K562 (cell line): ENCODE results near the gene HIF1A. TPM values are rescaled to one million over a fixed set of nuclear protein-coding genes. Genes with fewer than 3 reads are reported as not detected.

ENCODE experiments used
- EP300 ChIP-seq: IDR thresholded peaks from 2 replicates; pipeline ENCODE4 v1.6.1; 2012; ENCODE audit warnings: low read length, improper control_type of control experiment
- MCM3 ChIP-seq: fragments of 450-650 bp; IDR thresholded peaks from 2 replicates; pipeline ENCODE4 v1.6.1; 2016
- MEIS2 ChIP-seq: fragments of 450-650 bp; IDR thresholded peaks from 2 replicates; pipeline ENCODE4 v1.6.1; 2014; ENCODE audit warnings: mild to moderate bottlenecking; ENCODE audit not compliant: partially characterized antibody
- RCOR1 ChIP-seq, 2 experiments: IDR thresholded peaks; 2 replicates each; pipeline ENCODE4 v1.6.1; 2012; ENCODE audit warnings: low read depth in 2 of 2, low read length in 2 of 2, borderline replicate concordance in 1 of 2, improper control_type of control experiment in 1 of 2
- SIN3A ChIP-seq, 2 experiments: fragments of 150-350 bp in 1 of 2; IDR thresholded peaks; 2 replicates each; pipeline ENCODE4 v1.6.1; 2011 to 2016; ENCODE audit warnings: borderline replicate concordance in 2 of 2, low read depth in 2 of 2, low read length in 2 of 2, mild to moderate bottlenecking in 2 of 2, moderate library complexity in 2 of 2; ENCODE audit not compliant: control insufficient read depth in 1 of 2
- TAL1 ChIP-seq: fragments of 450-650 bp; IDR thresholded peaks from 2 replicates; pipeline ENCODE4 v1.6.1; 2016; ENCODE audit warnings: mild to moderate bottlenecking
- ZBTB7A ChIP-seq: IDR thresholded peaks from 2 replicates; pipeline ENCODE4 v1.6.1; 2011; ENCODE audit warnings: low read depth, mild to moderate bottlenecking, low read length, moderate library complexity, borderline replicate concordance; ENCODE audit not compliant: control insufficient read depth
- ZC3H8 ChIP-seq: fragments of 450-650 bp; IDR thresholded peaks from 2 replicates; pipeline ENCODE4 v1.6.1; 2017
- ZNF263 ChIP-seq: sonication (generic); formaldehyde crosslinking; IDR thresholded peaks from 2 replicates; pipeline ENCODE4 v1.8.0; 2022; ENCODE audit warnings: mild to moderate bottlenecking, missing genetic modification reagents, borderline replicate concordance
- polyA plus RNA-seq, 8 experiments: library from polyadenylated mRNA; depleted of rRNA in 4 of 8; stranded (reverse) in 5 of 8; unstranded in 3 of 8; fragments of >200 nt; fragmentation: Nextera tagmentation in 2 of 8; fragmentation: Illumina TruSeq in 1 of 8; extraction: Ambion mirVana in 2 of 8; extraction: Trizol in 1 of 8; gene quantifications; 2 replicates each; pipeline versions ENCODE4 v1.2.1 to v1.2.3, GENCODE V29; 2011 to 2014; ENCODE audit warnings: inconsistent platforms in 1 of 8, missing spikeins in 1 of 8
- total RNA-seq, 7 experiments: library from RNA; depleted of rRNA in 6 of 7; stranded (reverse); fragments of >200 nt in 6 of 7; fragmentation: Illumina TruSeq in 2 of 7; extraction: Trizol in 2 of 7; gene quantifications; 2 replicates each; pipeline versions ENCODE4 v1.2.1 to v1.2.3, GENCODE V29; 2011 to 2021; ENCODE audit warnings: low replicate concordance in 1 of 7
- TF ChIP-seq, protein P1 (sequence below): fragments of 450-650 bp; IDR thresholded peaks from 2 replicates; pipeline ENCODE4 v1.6.1; 2016; ENCODE audit warnings: missing biosample characterization, missing genetic modification characterization
- TF ChIP-seq, protein P2 (sequence below): fragments of 200-400 bp; formaldehyde crosslinking; IDR thresholded peaks from 2 replicates; pipeline ENCODE4 v1.6.1; 2017; ENCODE audit warnings: mild to moderate bottlenecking, low read depth, low read length, moderate library complexity

The HIF1A gene
- total and polyA plus RNA-seq, 9 of the 15 experiments (the other 6 are each of a cell fraction or from before 2014, with no cell fraction given), result 5.9 to 35.3 (median 24.2) TPM

DNA sequence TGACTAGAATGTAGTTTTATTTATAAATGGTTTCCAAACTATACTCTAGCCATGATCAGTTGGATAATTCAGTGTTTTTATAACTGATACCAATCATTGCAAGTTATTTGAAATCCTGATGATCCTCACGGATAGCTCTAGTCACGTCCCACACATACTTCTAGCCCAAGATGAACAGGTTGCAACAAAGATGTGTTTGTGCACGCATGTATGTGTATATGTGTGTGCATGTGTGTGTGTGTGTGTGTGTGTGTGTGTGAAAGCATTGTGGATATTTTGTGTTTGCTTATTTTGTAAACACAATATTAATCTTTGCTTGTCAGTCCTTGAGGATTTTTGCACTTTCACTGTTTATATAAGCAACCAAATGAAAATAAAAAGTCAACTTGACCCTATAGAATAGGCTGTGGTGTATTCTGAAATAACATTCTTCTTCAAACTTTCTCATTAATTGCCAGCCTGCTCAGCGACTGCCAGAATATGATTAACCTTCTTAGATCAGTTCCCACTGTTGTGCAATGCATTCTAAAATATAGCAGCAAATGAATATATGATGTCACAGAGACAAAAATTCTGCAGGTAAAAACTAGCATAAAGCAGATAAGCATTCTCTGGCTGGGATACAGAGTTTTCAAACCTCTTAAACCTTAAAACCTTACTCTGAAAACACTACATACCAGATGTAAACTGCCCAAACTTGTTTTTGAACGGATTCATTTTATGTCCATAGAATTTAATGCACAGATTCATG is 48.8 kb upstream of the HIF1A start (continued):
- TF ChIP-seq, protein P1, sequence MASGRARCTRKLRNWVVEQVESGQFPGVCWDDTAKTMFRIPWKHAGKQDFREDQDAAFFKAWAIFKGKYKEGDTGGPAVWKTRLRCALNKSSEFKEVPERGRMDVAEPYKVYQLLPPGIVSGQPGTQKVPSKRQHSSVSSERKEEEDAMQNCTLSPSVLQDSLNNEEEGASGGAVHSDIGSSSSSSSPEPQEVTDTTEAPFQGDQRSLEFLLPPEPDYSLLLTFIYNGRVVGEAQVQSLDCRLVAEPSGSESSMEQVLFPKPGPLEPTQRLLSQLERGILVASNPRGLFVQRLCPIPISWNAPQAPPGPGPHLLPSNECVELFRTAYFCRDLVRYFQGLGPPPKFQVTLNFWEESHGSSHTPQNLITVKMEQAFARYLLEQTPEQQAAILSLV (tag), result no peak
- TF ChIP-seq ZBTB7A, result no peak
- TF ChIP-seq RCOR1 (IDR thresholded peaks at IDR 0.05; ENCODE audit: borderline replicate concordance in 1 of 2, low read depth in 2 of 2, low read length in 2 of 2), result no peak
- TF ChIP-seq SIN3A (IDR thresholded peaks at IDR 0.05; ENCODE audit: borderline replicate concordance in 2 of 2, control insufficient read depth in 1 of 2, low read depth in 2 of 2, low read length in 2 of 2), result no peak
- TF ChIP-seq ZNF263 (CRISPR knock-in tag), result no peak
- no peak for TF ChIP-seq MEIS2
- TF ChIP-seq MCM3, result no peak
- TF ChIP-seq TAL1, result no peak
- TF ChIP-seq, protein P2, sequence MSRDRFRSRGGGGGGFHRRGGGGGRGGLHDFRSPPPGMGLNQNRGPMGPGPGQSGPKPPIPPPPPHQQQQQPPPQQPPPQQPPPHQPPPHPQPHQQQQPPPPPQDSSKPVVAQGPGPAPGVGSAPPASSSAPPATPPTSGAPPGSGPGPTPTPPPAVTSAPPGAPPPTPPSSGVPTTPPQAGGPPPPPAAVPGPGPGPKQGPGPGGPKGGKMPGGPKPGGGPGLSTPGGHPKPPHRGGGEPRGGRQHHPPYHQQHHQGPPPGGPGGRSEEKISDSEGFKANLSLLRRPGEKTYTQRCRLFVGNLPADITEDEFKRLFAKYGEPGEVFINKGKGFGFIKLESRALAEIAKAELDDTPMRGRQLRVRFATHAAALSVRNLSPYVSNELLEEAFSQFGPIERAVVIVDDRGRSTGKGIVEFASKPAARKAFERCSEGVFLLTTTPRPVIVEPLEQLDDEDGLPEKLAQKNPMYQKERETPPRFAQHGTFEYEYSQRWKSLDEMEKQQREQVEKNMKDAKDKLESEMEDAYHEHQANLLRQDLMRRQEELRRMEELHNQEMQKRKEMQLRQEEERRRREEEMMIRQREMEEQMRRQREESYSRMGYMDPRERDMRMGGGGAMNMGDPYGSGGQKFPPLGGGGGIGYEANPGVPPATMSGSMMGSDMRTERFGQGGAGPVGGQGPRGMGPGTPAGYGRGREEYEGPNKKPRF, result no peak
- TF ChIP-seq ZC3H8, result no peak
- no peak for TF ChIP-seq EP300
